ENCODE results near the gene CIB2. TPM values are rescaled to one million over a fixed set of nuclear protein-coding genes. Genes with fewer than 3 reads are reported as not detected.

CIB2 gene
- total RNA-seq, 4 donors from 2014 or later: 17.5 to 70.9 (median 21.0) TPM

GRCh38 chr15:78140292-78140691, 9.0 kb upstream of the CIB2 start:
- peak in 1 of 2 donors; percentile 18 for TF ChIP-seq POLR2A (IDR thresholded peaks at IDR 0.05)
- peak in 3 of 6 experiments; percentile 43 to 55 (median 48) for TF ChIP-seq CTCF (IDR thresholded peaks at IDR 0.05)

GRCh38 chr15:78139578-78139977, 8.3 kb upstream of the CIB2 start:
- TF ChIP-seq CTCF (IDR thresholded peaks at IDR 0.05): no peak
- TF ChIP-seq POLR2A (IDR thresholded peaks at IDR 0.05): no peak
- Histone ChIP-seq H3K27me3 (no peaks in the 10 kb centered on the region), H3K36me3 (no peaks in the 10 kb centered on the region), H3K4me1 (peaks cover 0 to 19% (median 0%) of the 10 kb centered on the region in 4 donors), H3K4me3 (no peak overlapping the region), H3K27ac (peak overlapping the region in 3 of 4 donors; percentile 54 to 82 (median 76)), H3K9me3 (no peaks in the 10 kb centered on the region)
- peak in 2 of 3 donors; percentile 3 to 40 for DNase-seq

More at GRCh38 chr15:78140292-78140691, 9.0 kb upstream of the CIB2 start:
- Histone ChIP-seq H3K4me3 (no peak overlapping the region), H3K27me3 (no peaks in the 10 kb centered on the region), H3K9me3 (no peaks in the 10 kb centered on the region), H3K36me3 (no peaks in the 10 kb centered on the region), H3K27ac (peak overlapping the region in 3 of 4 donors; percentile 54 to 82 (median 76)), H3K4me1 (peaks cover 0 to 19% (median 0%) of the 10 kb centered on the region in 4 donors)
- peak in 1 of 3 donors; percentile 49 for DNase-seq

- H3K4me3 ChIP-seq: no peak overlapping the region
- H3K9me3 ChIP-seq: no peaks in the 10 kb centered on the region
- peak in 1 of 3 donors; percentile 6 for DNase-seq
- no peaks in the 10 kb centered on the region for H3K27me3 ChIP-seq
- H3K27ac ChIP-seq: no peak overlapping the region
- TF ChIP-seq CTCF (IDR thresholded peaks at IDR 0.05) (no peak), POLR2A (IDR thresholded peaks at IDR 0.05) (no peak)
- H3K36me3 ChIP-seq: no peaks in the 10 kb centered on the region
- peaks cover 0 to 21% (median 8%) of the 10 kb centered on the region in 4 donors for H3K4me1 ChIP-seq
Observed at GRCh38 chr15:78133801-78134200, 2.6 kb upstream of the CIB2 start.

GRCh38 chr15:78130466-78131294, 565 bp downstream of the CIB2 start:
- no peaks in the 10 kb centered on the region for H3K9me3 ChIP-seq
- H3K4me1 ChIP-seq: peaks cover 0 to 22% (median 8%) of the 10 kb centered on the region in 4 donors
- peak overlapping the region; percentile 46 to 98 (median 72) for H3K4me3 ChIP-seq
- DNase-seq: peak in 2 of 3 donors; percentile 42 to 66
- TF ChIP-seq CTCF (IDR thresholded peaks at IDR 0.05) (no peak), POLR2A (IDR thresholded peaks at IDR 0.05) (no peak)
- peak overlapping the region; percentile 80 to 96 (median 84) for H3K27ac ChIP-seq
- no peaks in the 10 kb centered on the region for H3K27me3 ChIP-seq
- no peaks in the 10 kb centered on the region for H3K36me3 ChIP-seq

- no peaks in the 10 kb centered on the region for H3K36me3 ChIP-seq
- H3K4me1 ChIP-seq: peaks cover 0 to 20% (median 8%) of the 10 kb centered on the region in 4 donors
- no peak overlapping the region for H3K4me3 ChIP-seq
- no peaks in the 10 kb centered on the region for H3K27me3 ChIP-seq
- H3K27ac ChIP-seq: peak overlapping the region in 2 of 4 donors; percentile 38 to 96
- no peak for TF ChIP-seq CTCF (IDR thresholded peaks at IDR 0.05)
- no peak for TF ChIP-seq POLR2A (IDR thresholded peaks at IDR 0.05)
- no peak for DNase-seq
- H3K9me3 ChIP-seq: no peaks in the 10 kb centered on the region
Observed at GRCh38 chr15:78129751-78130287, 1.4 kb downstream of the CIB2 start.

Data from Peyer's patch (tissue), 4 donors.